HEK293 (cell line): Measurements from ENCODE around the gene FAM227B.

Source experiments
- CTCF ChIA-PET: fragments of 350-600 bp; formaldehyde crosslinking; extraction: SDS; loops from one replicate; lab custom pipeline; 2021; ENCODE audit warnings: antibody characterized with exemption; lab: Yijun Ruan, JAX
- POLR2A ChIA-PET: fragments of 300-600 bp; formaldehyde crosslinking; extraction: SDS; loops from one replicate; lab custom pipeline; 2020; ENCODE audit warnings: antibody characterized with exemption, inconsistent platforms; lab: Yijun Ruan, JAX
- H3K27ac ChIP-seq: fragments of 200-500 bp; sonication (Bioruptor generic); 2 replicates; pipeline ENCODE4 v1.5.1; 2014; ENCODE audit warnings: low read depth, low read length, control low read depth, inconsistent platforms; ENCODE audit errors: extremely low read depth
- H3K36me3 ChIP-seq, 2 experiments: fragments of 200-500 bp in 1 of 2; sonication (Bioruptor generic) in 1 of 2; 1 replicate in 1 of 2; 2 replicates in 1 of 2; pipeline ENCODE4 v1.5.1; 2014 to 2017; ENCODE audit warnings: inconsistent platforms in 2 of 2, low read length in 2 of 2; ENCODE audit not compliant: control insufficient read depth in 2 of 2, insufficient read depth in 1 of 2
- H3K4me1 ChIP-seq: fragments of 200-500 bp; sonication (Bioruptor generic); 2 replicates; pipeline ENCODE4 v1.5.1; 2014; ENCODE audit warnings: mild to moderate bottlenecking, low read length, inconsistent platforms; ENCODE audit not compliant: control insufficient read depth, insufficient read depth
- H3K4me3 ChIP-seq: 2 replicates; pipeline ENCODE4 v1.5.1; 2011; ENCODE audit warnings: low read depth, mild to moderate bottlenecking, control low read depth, low read length, moderate library complexity
- H3K9me3 ChIP-seq: fragments of 200-500 bp; sonication (Bioruptor generic); 2 replicates; pipeline ENCODE4 v1.5.1; 2014; ENCODE audit warnings: low read depth, low read length, inconsistent platforms; ENCODE audit not compliant: control insufficient read depth, insufficient read depth
- HOXC10 ChIP-seq: sonication (generic); formaldehyde crosslinking; IDR thresholded peaks from 2 replicates; pipeline ENCODE4 v1.8.1; 2023; ENCODE audit warnings: mild to moderate bottlenecking, missing genetic modification reagents
- IKZF3 ChIP-seq: fragments of 450-650 bp; IDR thresholded peaks from 2 replicates; pipeline ENCODE4 v1.5.0; 2018; ENCODE audit warnings: missing biosample characterization, mild to moderate bottlenecking, missing genetic modification characterization, moderate library complexity
- PRDM1 ChIP-seq: fragments of 450-650 bp; formaldehyde crosslinking; IDR thresholded peaks from 2 replicates; pipeline ENCODE4; 2016; ENCODE audit warnings: missing biosample characterization, missing genetic modification characterization
- ZBTB20 ChIP-seq: fragments of 450-650 bp; formaldehyde crosslinking; IDR thresholded peaks from 2 replicates; pipeline ENCODE4 v1.5.1; 2016; ENCODE audit warnings: missing biosample characterization, missing genetic modification characterization
- ZFP37 ChIP-seq: fragments of 450-650 bp; formaldehyde crosslinking; IDR thresholded peaks from 2 replicates; pipeline ENCODE4 v1.5.1; 2016; ENCODE audit warnings: missing biosample characterization, missing genetic modification characterization
- ZNF140 ChIP-seq: fragments of 450-650 bp; formaldehyde crosslinking; IDR thresholded peaks from 2 replicates; pipeline ENCODE4 v1.5.1; 2016; ENCODE audit warnings: missing biosample characterization, missing genetic modification characterization
- ZNF19 ChIP-seq: fragments of 450-650 bp; formaldehyde crosslinking; IDR thresholded peaks from 2 replicates; pipeline ENCODE4; 2016; ENCODE audit warnings: missing biosample characterization, missing genetic modification characterization, low read depth
- ZNF202 ChIP-seq: fragments of 450-650 bp; formaldehyde crosslinking; IDR thresholded peaks from 2 replicates; pipeline ENCODE4 v1.5.1; 2016; ENCODE audit warnings: missing biosample characterization, missing genetic modification characterization, borderline replicate concordance
- ZNF24 ChIP-seq: fragments of 450-650 bp; formaldehyde crosslinking; IDR thresholded peaks from 2 replicates; pipeline ENCODE4 v1.5.1; 2016; ENCODE audit warnings: missing biosample characterization, missing genetic modification characterization
- ZNF248 ChIP-seq: fragments of 450-650 bp; formaldehyde crosslinking; IDR thresholded peaks from 2 replicates; pipeline ENCODE4 v1.5.1; 2017; ENCODE audit warnings: missing biosample characterization, missing genetic modification characterization
- ZNF391 ChIP-seq: fragments of 450-650 bp; formaldehyde crosslinking; IDR thresholded peaks from 2 replicates; pipeline ENCODE4 v1.5.1; 2016; ENCODE audit warnings: low read depth, missing biosample characterization, missing genetic modification characterization, borderline replicate concordance
- ZNF571 ChIP-seq: fragments of 450-650 bp; formaldehyde crosslinking; IDR thresholded peaks from 2 replicates; pipeline ENCODE4 v1.5.0; 2017; ENCODE audit warnings: missing biosample characterization, missing genetic modification characterization
- ZNF600 ChIP-seq: fragments of 450-650 bp; formaldehyde crosslinking; IDR thresholded peaks from 2 replicates; pipeline ENCODE4 v1.5.1; 2016; ENCODE audit warnings: missing biosample characterization, missing genetic modification characterization
- ZNF624 ChIP-seq: fragments of 450-650 bp; formaldehyde crosslinking; IDR thresholded peaks from 2 replicates; pipeline ENCODE4 v1.5.1; 2017; ENCODE audit warnings: missing biosample characterization, missing genetic modification characterization
- ZNF658 ChIP-seq: fragments of 450-650 bp; formaldehyde crosslinking; IDR thresholded peaks from 2 replicates; pipeline ENCODE4; 2016; ENCODE audit warnings: missing biosample characterization, missing genetic modification characterization
- ZNF660 ChIP-seq: fragments of 450-650 bp; IDR thresholded peaks from 2 replicates; pipeline ENCODE4 v1.5.1; 2018; ENCODE audit warnings: missing biosample characterization, mild to moderate bottlenecking, missing genetic modification characterization
- ZNF664 ChIP-seq: fragments of 450-650 bp; formaldehyde crosslinking; IDR thresholded peaks from 2 replicates; pipeline ENCODE4 v1.5.1; 2016; ENCODE audit warnings: missing biosample characterization, missing genetic modification characterization
- ZNF701 ChIP-seq: fragments of 450-650 bp; formaldehyde crosslinking; IDR thresholded peaks from 2 replicates; pipeline ENCODE4 v1.5.1; 2016; ENCODE audit warnings: missing biosample characterization, missing genetic modification characterization
- ZNF768 ChIP-seq: fragments of 450-650 bp; formaldehyde crosslinking; IDR thresholded peaks from 2 replicates; pipeline ENCODE4 v1.5.1; 2018; ENCODE audit warnings: missing biosample characterization, mild to moderate bottlenecking, missing genetic modification characterization
- TF ChIP-seq, protein P1 (sequence below): fragments of 450-650 bp; formaldehyde crosslinking; IDR thresholded peaks from 2 replicates; pipeline ENCODE4 v1.5.1; 2016; ENCODE audit warnings: missing biosample characterization, missing genetic modification characterization
- TF ChIP-seq, protein P2 (sequence below): fragments of 450-650 bp; formaldehyde crosslinking; IDR thresholded peaks from 2 replicates; pipeline ENCODE4 v1.5.1; 2016; ENCODE audit warnings: missing biosample characterization, missing genetic modification characterization
- TF ChIP-seq, protein P3 (sequence below): fragments of 450-650 bp; formaldehyde crosslinking; IDR thresholded peaks from 2 replicates; pipeline ENCODE4 v1.5.1; 2016; ENCODE audit warnings: missing biosample characterization, missing genetic modification characterization
- TF ChIP-seq, protein P4 (sequence below): fragments of 450-650 bp; formaldehyde crosslinking; IDR thresholded peaks from 2 replicates; pipeline ENCODE4 v1.5.0; 2017; ENCODE audit warnings: missing biosample characterization, missing genetic modification characterization, borderline replicate concordance
- TF ChIP-seq, protein P5 (sequence below): fragments of 450-650 bp; formaldehyde crosslinking; IDR thresholded peaks from 2 replicates; pipeline ENCODE4 v1.5.1; 2017; ENCODE audit warnings: missing biosample characterization, missing genetic modification characterization

Gene FAM227B

DNA sequence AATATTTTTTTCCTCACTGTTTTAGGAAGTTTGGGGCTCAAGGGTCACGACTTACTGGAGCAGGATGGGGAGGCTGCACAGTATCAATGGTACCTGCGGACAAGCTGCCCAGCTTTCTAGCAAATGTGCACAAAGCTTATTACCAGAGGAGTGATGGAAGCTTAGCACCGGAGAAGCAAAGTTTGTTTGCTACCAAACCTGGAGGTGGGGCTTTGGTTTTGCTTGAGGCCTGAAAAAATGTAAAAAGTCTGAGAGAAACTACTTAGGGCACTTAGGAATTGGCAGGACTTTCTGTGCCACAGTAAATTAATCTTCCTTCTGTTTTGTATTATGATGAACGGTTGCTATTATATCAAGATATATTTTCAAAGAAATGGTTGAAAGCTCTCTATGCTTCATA is 292.7 kb downstream of the FAM227B start (continued):
- TF ChIP-seq ZNF660 = no peak
- no peak for TF ChIP-seq ZNF624

DNA sequence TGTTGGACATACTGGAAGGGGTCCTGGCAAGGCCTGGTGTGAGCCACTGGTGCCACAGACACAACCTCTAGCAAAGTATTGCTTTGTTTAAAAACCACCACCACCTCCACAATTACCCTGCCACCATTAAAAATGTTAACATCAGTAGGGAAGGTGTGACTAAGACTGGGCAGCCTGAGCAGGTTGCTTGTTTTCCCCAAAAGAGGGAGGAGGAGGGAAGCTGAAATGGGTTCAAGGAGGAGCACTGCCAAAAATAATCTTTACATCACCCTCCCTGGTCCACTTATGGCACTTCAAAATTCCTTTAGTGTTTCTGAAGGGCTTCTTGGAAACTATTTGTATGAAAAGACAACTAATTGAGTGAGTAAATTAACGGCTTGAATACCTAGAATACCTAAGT is 297.4 kb downstream of the FAM227B start:
- TF ChIP-seq ZNF140 (no peak), ZNF658 (tag by site-specific recombination) (no peak), PRDM1 (tag by site-specific recombination) (no peak), ZNF701 (tag by site-specific recombination) (no peak), ZNF768 (tag by site-specific recombination) (no peak), ZNF248 (tag by site-specific recombination) (no peak), HOXC10 (CRISPR knock-in tag) (no peak), ZNF571 (tag by site-specific recombination) (no peak), ZNF391 (tag by site-specific recombination) (no peak), ZBTB20 (no peak), ZNF600 (tag by site-specific recombination) (no peak)
- TF ChIP-seq, protein P1, sequence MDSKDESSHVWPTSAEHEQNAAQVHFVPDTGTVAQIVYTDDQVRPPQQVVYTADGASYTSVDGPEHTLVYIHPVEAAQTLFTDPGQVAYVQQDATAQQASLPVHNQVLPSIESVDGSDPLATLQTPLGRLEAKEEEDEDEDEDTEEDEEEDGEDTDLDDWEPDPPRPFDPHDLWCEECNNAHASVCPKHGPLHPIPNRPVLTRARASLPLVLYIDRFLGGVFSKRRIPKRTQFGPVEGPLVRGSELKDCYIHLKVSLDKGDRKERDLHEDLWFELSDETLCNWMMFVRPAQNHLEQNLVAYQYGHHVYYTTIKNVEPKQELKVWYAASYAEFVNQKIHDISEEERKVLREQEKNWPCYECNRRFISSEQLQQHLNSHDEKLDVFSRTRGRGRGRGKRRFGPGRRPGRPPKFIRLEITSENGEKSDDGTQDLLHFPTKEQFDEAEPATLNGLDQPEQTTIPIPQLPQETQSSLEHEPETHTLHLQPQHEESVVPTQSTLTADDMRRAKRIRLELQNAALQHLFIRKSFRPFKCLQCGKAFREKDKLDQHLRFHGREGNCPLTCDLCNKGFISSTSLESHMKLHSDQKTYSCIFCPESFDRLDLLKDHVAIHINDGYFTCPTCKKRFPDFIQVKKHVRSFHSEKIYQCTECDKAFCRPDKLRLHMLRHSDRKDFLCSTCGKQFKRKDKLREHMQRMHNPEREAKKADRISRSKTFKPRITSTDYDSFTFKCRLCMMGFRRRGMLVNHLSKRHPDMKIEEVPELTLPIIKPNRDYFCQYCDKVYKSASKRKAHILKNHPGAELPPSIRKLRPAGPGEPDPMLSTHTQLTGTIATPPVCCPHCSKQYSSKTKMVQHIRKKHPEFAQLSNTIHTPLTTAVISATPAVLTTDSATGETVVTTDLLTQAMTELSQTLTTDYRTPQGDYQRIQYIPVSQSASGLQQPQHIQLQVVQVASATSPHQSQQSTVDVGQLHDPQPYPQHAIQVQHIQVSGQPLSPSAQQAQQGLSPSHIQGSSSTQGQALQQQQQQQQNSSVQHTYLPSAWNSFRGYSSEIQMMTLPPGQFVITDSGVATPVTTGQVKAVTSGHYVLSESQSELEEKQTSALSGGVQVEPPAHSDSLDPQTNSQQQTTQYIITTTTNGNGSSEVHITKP = no peak
- TF ChIP-seq, protein P2, sequence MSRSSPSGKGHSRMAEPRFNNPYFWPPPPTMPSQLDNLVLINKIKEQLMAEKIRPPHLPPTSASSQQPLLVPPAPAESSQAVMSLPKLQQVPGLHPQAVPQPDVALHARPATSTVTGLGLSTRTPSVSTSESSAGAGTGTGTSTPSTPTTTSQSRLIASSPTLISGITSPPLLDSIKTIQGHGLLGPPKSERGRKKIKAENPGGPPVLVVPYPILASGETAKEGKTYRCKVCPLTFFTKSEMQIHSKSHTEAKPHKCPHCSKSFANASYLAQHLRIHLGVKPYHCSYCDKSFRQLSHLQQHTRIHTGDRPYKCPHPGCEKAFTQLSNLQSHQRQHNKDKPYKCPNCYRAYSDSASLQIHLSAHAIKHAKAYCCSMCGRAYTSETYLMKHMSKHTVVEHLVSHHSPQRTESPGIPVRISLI = no peak
- TF ChIP-seq, protein P3, sequence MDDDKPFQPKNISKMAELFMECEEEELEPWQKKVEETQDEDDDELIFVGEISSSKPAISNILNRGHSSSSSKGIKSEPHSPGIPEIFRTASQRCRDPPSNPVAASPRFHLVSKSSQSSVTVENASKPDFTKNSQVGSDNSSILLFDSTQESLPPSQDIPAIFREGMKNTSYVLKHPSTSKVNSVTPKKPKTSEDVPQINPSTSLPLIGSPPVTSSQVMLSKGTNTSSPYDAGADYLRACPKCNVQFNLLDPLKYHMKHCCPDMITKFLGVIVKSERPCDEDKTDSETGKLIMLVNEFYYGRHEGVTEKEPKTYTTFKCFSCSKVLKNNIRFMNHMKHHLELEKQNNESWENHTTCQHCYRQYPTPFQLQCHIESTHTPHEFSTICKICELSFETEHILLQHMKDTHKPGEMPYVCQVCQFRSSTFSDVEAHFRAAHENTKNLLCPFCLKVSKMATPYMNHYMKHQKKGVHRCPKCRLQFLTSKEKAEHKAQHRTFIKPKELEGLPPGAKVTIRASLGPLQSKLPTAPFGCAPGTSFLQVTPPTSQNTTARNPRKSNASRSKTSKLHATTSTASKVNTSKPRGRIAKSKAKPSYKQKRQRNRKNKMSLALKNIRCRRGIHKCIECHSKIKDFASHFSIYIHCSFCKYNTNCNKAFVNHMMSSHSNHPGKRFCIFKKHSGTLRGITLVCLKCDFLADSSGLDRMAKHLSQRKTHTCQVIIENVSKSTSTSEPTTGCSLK (tag by site-specific recombination) = no peak
- TF ChIP-seq, all 188 proteins: peak for 0

DNA sequence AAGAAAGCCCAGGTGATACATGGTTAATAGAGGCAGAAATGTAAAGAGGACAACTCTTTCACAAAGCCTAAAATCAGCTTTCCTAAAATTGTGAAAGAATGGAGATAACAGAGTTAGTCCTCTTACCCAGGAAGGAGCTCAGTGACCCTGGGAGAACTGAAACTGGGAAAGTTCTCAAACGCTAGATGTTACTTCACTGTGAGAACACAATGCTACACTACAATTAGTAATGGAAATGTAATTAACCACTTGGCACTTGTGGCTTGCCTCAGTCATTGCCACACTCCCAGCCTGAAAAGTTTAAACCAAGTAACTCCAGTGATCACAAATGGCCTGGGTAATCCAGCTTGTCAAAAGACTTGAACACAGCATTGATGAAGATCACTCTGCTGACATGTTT is 300.3 kb downstream of the FAM227B start:
- Histone ChIP-seq H3K4me1 (no peaks in the 10 kb centered on the region), H3K36me3 (peaks cover 0 to 8% of the 10 kb centered on the region in 2 experiments; a peak in 1 of 3 replicates), H3K9me3 (no peaks in the 10 kb centered on the region), H3K27ac (no peak overlapping the region), H3K4me3 (no peak overlapping the region)
- POLR2A ChIA-PET = no interaction called here
- CTCF ChIA-PET = interaction anchor here (0.5 kb wide), 1 partner anchor 106 kb away, joined by 5 read pairs; no protein-coding TSS in a partner anchor
- TF ChIP-seq, protein P4, sequence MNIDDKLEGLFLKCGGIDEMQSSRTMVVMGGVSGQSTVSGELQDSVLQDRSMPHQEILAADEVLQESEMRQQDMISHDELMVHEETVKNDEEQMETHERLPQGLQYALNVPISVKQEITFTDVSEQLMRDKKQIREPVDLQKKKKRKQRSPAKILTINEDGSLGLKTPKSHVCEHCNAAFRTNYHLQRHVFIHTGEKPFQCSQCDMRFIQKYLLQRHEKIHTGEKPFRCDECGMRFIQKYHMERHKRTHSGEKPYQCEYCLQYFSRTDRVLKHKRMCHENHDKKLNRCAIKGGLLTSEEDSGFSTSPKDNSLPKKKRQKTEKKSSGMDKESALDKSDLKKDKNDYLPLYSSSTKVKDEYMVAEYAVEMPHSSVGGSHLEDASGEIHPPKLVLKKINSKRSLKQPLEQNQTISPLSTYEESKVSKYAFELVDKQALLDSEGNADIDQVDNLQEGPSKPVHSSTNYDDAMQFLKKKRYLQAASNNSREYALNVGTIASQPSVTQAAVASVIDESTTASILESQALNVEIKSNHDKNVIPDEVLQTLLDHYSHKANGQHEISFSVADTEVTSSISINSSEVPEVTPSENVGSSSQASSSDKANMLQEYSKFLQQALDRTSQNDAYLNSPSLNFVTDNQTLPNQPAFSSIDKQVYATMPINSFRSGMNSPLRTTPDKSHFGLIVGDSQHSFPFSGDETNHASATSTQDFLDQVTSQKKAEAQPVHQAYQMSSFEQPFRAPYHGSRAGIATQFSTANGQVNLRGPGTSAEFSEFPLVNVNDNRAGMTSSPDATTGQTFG (tag by site-specific recombination) = no peak
- TF ChIP-seq ZNF664 (tag by site-specific recombination) (no peak), ZNF24 (no peak), ZNF19 (no peak), ZNF202 (tag by site-specific recombination) (no peak), ZFP37 (no peak), IKZF3 (no peak)
- TF ChIP-seq, protein P5, sequence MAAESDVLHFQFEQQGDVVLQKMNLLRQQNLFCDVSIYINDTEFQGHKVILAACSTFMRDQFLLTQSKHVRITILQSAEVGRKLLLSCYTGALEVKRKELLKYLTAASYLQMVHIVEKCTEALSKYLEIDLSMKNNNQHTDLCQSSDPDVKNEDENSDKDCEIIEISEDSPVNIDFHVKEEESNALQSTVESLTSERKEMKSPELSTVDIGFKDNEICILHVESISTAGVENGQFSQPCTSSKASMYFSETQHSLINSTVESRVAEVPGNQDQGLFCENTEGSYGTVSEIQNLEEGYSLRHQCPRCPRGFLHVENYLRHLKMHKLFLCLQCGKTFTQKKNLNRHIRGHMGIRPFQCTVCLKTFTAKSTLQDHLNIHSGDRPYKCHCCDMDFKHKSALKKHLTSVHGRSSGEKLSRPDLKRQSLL (tag by site-specific recombination) = no peak

More for the DNA sequence above, 297.4 kb downstream of the FAM227B start:
- Histone ChIP-seq H3K36me3 (peaks cover 0 to 11% of the 10 kb centered on the region in 2 experiments; a peak in 1 of 3 replicates), H3K9me3 (no peaks in the 10 kb centered on the region), H3K4me3 (no peak overlapping the region), H3K4me1 (no peaks in the 10 kb centered on the region), H3K27ac (no peak overlapping the region)
- POLR2A ChIA-PET = no interaction called here
- CTCF ChIA-PET = no interaction called here
